Type B pancreatic cell (in vitro differentiated cells): ENCODE results near the gene ITPA. TPM values are rescaled to one million over a fixed set of nuclear protein-coding genes. Genes with fewer than 3 reads are reported as not detected.

Experiments used
- DNase-seq: peaks from one replicate; pipeline ENCODE4 v3.0.0; 2021; ENCODE audit warnings: mixed read lengths; ENCODE audit not compliant: unreplicated experiment; ENCODE audit errors: extremely low spot score
- H3K27ac Mint-ChIP-seq: 2 replicates; pipeline ENCODE4 v1.8.0; 2021; ENCODE audit warnings: mild to moderate bottlenecking, mixed read lengths
- H3K27me3 Mint-ChIP-seq: 2 replicates; pipeline ENCODE4 v1.8.0; 2021; ENCODE audit warnings: mixed read lengths
- H3K36me3 Mint-ChIP-seq: 2 replicates; pipeline ENCODE4 v1.8.0; 2021; ENCODE audit warnings: mixed read lengths
- H3K4me1 Mint-ChIP-seq: one replicate; pipeline ENCODE4 v1.8.0; 2021; ENCODE audit warnings: mixed read lengths; ENCODE audit not compliant: unreplicated experiment
- H3K4me3 Mint-ChIP-seq: 2 replicates; pipeline ENCODE4 v1.8.0; 2021; ENCODE audit warnings: mild to moderate bottlenecking, mixed read lengths
- H3K9me3 Mint-ChIP-seq: 2 replicates; pipeline ENCODE4 v1.8.0; 2021; ENCODE audit warnings: mixed read lengths
- total RNA-seq: library from RNA; stranded (reverse); gene quantifications from 2 replicates; pipeline ENCODE4 v1.2.1, GENCODE V29; 2021; ENCODE audit warnings: low replicate concordance
- TF ChIP-seq, protein P1 (sequence below): fragments of 200-600 bp; sonication (generic); conservative IDR thresholded peaks from 2 replicates; pipeline ENCODE4 v1.5.0; 2021; ENCODE audit warnings: antibody characterized with exemption, mild to moderate bottlenecking

ITPA gene
- total RNA-seq, 1 donor from 2014 or later, result 59.7 TPM

DNA sequence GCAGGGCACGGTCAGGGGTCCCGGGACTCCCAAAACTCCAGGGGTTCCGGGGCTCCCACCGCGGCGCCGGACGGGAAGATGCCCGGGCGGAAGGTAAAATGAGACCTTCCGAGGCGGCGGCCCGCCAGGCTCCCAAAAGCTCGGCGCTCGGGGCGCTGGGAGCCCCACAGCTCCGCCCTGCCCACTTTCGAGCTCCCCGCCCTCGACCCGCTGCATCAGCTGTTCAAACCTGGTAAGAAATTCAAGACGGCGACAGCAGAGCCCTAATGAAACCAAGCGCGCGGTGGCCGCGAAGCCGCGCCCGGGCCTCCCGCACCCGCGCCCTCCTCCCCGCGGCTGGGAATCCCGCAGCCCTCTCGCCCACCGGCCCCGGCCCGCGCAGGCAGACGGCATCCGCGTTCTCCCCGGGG, 29.3 kb downstream of the ITPA start:
- TF ChIP-seq, protein P1, sequence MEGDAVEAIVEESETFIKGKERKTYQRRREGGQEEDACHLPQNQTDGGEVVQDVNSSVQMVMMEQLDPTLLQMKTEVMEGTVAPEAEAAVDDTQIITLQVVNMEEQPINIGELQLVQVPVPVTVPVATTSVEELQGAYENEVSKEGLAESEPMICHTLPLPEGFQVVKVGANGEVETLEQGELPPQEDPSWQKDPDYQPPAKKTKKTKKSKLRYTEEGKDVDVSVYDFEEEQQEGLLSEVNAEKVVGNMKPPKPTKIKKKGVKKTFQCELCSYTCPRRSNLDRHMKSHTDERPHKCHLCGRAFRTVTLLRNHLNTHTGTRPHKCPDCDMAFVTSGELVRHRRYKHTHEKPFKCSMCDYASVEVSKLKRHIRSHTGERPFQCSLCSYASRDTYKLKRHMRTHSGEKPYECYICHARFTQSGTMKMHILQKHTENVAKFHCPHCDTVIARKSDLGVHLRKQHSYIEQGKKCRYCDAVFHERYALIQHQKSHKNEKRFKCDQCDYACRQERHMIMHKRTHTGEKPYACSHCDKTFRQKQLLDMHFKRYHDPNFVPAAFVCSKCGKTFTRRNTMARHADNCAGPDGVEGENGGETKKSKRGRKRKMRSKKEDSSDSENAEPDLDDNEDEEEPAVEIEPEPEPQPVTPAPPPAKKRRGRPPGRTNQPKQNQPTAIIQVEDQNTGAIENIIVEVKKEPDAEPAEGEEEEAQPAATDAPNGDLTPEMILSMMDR, result no peak
- peaks cover 70% of the 10 kb centered on the region for H3K27me3 Mint-ChIP-seq
- no peaks in the 10 kb centered on the region for H3K36me3 Mint-ChIP-seq
- no peak overlapping the region for H3K27ac Mint-ChIP-seq
- H3K4me3 Mint-ChIP-seq, result peak overlapping the region; percentile 85
- peaks cover 6% of the 10 kb centered on the region for H3K4me1 Mint-ChIP-seq
- H3K9me3 Mint-ChIP-seq, result no peaks in the 10 kb centered on the region
- DNase-seq, result no peak

GRCh38 chr20:3239026-3239866, 29.9 kb downstream of the ITPA start, which contains the start of gene SLC4A11:
SLC4A11 (minus strand) TSS chr20:3239190; CDS start chr20:3239137, 53 bp downstream.
- Mint-ChIP-seq H3K4me3 (peak within 1 kb of the TSS; percentile 92), H3K36me3 (no peaks in the 10 kb centered on the region), H3K27me3 (peaks cover 74% of the 10 kb centered on the region), H3K9me3 (no peaks in the 10 kb centered on the region), H3K27ac (peak within 1 kb of the TSS; percentile 74), H3K4me1 (peaks cover 6% of the 10 kb centered on the region)
- no peak for DNase-seq
- TF ChIP-seq, protein P1, result no peak

DNA sequence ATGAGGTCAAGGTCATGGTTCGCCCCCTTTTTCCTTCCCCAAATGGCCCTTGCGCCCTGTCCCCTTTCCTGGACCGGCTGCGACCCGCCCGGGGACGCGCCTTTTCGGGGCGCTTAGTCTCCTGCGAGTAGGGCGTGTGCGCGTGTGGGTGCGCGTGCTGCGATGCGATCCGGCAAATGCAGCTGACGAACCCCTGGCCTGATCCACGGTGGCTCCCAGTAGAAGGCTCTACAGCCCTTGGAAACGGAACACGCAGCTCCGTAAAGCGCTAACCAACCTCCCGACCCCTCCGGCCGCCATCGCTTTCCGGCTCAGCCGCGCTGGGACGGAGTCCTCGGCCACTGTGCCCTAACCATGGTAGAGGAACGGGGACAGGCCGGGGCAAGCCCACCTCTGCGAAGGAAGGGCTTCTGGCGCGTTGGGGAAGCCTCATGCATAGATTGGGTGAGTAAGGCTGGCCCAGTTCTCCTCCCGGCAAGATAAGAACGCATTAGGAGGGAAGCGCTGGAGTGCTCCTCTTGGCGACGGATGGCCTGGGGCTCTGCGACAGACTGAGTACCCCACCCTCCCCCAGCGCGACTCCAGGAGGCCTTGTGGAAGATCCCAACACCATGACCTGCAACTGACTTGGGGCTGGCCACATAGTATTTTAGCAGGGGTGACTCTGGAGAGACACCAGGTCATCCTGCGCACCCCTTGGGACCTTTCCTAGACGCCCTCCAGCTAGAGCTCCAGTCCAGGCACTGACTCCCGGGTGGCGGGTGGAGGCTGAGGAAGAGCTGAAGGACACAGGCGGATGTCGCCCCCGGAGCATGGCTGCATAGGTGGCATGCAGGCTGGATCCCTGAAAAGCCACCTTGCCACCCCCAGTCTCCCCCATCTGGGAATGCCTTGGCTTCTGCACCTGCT, 30.8 kb downstream of the ITPA start:
- peak overlapping the region; percentile 74 for H3K27ac Mint-ChIP-seq

GRCh38 chr20:3240776-3241363, 31.6 kb downstream of the ITPA start:
- Mint-ChIP-seq H3K27ac (peak overlapping the region; percentile 16), H3K9me3 (no peaks in the 10 kb centered on the region), H3K4me1 (peaks cover 6% of the 10 kb centered on the region), H3K27me3 (peaks cover 71% of the 10 kb centered on the region), H3K4me3 (peak overlapping the region; percentile 92), H3K36me3 (no peaks in the 10 kb centered on the region)
- TF ChIP-seq, protein P1, result no peak
- DNase-seq, result no peak

More for the DNA sequence above, 30.8 kb downstream of the ITPA start:
- Mint-ChIP-seq H3K36me3 (no peaks in the 10 kb centered on the region), H3K4me3 (peak overlapping the region; percentile 92), H3K9me3 (no peaks in the 10 kb centered on the region), H3K27me3 (peaks cover 76% of the 10 kb centered on the region), H3K4me1 (peaks cover 6% of the 10 kb centered on the region)
- no peak for DNase-seq
- TF ChIP-seq, protein P1, result no peak

- peak overlapping the region; percentile 58 for H3K27ac Mint-ChIP-seq
- H3K4me1 Mint-ChIP-seq, result peaks cover 6% of the 10 kb centered on the region
- TF ChIP-seq, protein P1, result no peak
- peaks cover 62% of the 10 kb centered on the region for H3K27me3 Mint-ChIP-seq
- no peaks in the 10 kb centered on the region for H3K36me3 Mint-ChIP-seq
- no peaks in the 10 kb centered on the region for H3K9me3 Mint-ChIP-seq
- H3K4me3 Mint-ChIP-seq, result peak overlapping the region; percentile 64
- DNase-seq, result no peak
These were observed 32.9 kb downstream of the ITPA start for GRCh38 chr20:3242172-3242692.
